GM23248 (cell line): ENCODE data around the gene TEN1. TPM values are rescaled to one million over a fixed set of nuclear protein-coding genes. Genes with fewer than 3 reads are reported as not detected.
A peak's percentile ranks its signal among the peaks of the same experiment; 100 is the strongest.

Experiments used
- DNase-seq: peaks from one replicate; pipeline ENCODE4 v3.0.0-alpha.2; 2015
- H2AFZ ChIP-seq: fragments of 200-600 bp; sonication (generic); 2 replicates; pipeline ENCODE4 v1.6.1; 2016; ENCODE audit warnings: antibody characterized with exemption
- H3F3A ChIP-seq: fragments of 200-600 bp; sonication (generic); 2 replicates; pipeline ENCODE4 v1.6.1; 2016; ENCODE audit warnings: mild to moderate bottlenecking, antibody characterized with exemption, mixed run types; ENCODE audit not compliant: insufficient read depth
- H3K27ac ChIP-seq: fragments of 200-600 bp; sonication (generic); 2 replicates; pipeline ENCODE4 v1.5.1; 2016; ENCODE audit warnings: mild to moderate bottlenecking
- H3K27me3 ChIP-seq: fragments of 200-600 bp; sonication (generic); replicated peaks from 2 replicates; pipeline ENCODE4 v1.6.1; 2016; ENCODE audit warnings: mild to moderate bottlenecking; ENCODE audit not compliant: insufficient read depth
- H3K36me3 ChIP-seq: fragments of 200-600 bp; sonication (generic); 2 replicates; pipeline ENCODE4 v1.6.1; 2016; ENCODE audit warnings: low read depth, mild to moderate bottlenecking
- H3K4me1 ChIP-seq: fragments of 200-600 bp; sonication (generic); 2 replicates; pipeline ENCODE4 v1.6.1; 2016; ENCODE audit warnings: mild to moderate bottlenecking; ENCODE audit not compliant: insufficient read depth
- H3K4me2 ChIP-seq: fragments of 200-600 bp; sonication (generic); one replicate; pipeline ENCODE4 v1.6.1; 2016; ENCODE audit warnings: mild to moderate bottlenecking; ENCODE audit not compliant: unreplicated experiment
- H3K4me3 ChIP-seq: fragments of 200-600 bp; sonication (generic); 2 replicates; pipeline ENCODE4 v1.5.1; 2016; ENCODE audit warnings: mild to moderate bottlenecking
- H3K79me2 ChIP-seq: fragments of 200-600 bp; sonication (generic); 2 replicates; pipeline ENCODE4 v1.6.1; 2016; ENCODE audit warnings: mild to moderate bottlenecking; ENCODE audit not compliant: insufficient read depth
- H3K9ac ChIP-seq: fragments of 200-600 bp; sonication (generic); 2 replicates; pipeline ENCODE4 v1.6.1; 2016; ENCODE audit warnings: mild to moderate bottlenecking
- H3K9me2 ChIP-seq: fragments of 200-600 bp; sonication (generic); 2 replicates; pipeline ENCODE4 v1.6.1; 2016; ENCODE audit warnings: mixed run types, mild to moderate bottlenecking, moderate library complexity; ENCODE audit not compliant: insufficient read depth
- H3K9me3 ChIP-seq: fragments of 200-600 bp; sonication (generic); one replicate; pipeline ENCODE4 v1.6.1; 2017; ENCODE audit warnings: low read depth
- H4K20me1 ChIP-seq: fragments of 200-600 bp; sonication (generic); 2 replicates; pipeline ENCODE4 v1.6.0; 2016; ENCODE audit not compliant: insufficient read depth
- EZH2 ChIP-seq: fragments of 200-600 bp; sonication (generic); IDR thresholded peaks from 2 replicates; pipeline ENCODE4 v1.6.1; 2018; ENCODE audit warnings: antibody characterized with exemption, mild to moderate bottlenecking; ENCODE audit not compliant: insufficient read depth, poor library complexity, severe bottlenecking
- EZH2phosphoT487 ChIP-seq: fragments of 200-600 bp; sonication (generic); IDR thresholded peaks from 2 replicates; pipeline ENCODE4 v1.6.1; 2018; ENCODE audit warnings: antibody characterized with exemption, moderate library complexity, mild to moderate bottlenecking, low read depth; ENCODE audit not compliant: insufficient read depth
- WGBS, 2 experiments: methylation state at CpG; one replicate each; pipeline ENCODE4 v1.1.6; 2015 to 2017; ENCODE audit warnings: low lambda C conversion rate in 2 of 2, low coverage in 1 of 2; ENCODE audit errors: missing lambda C conversion rate in 2 of 2; 5-methylcytosine and 5-hydroxymethylcytosine counted together
- in situ Hi-C: fragments of 300-500 bp; cut with MboI; formaldehyde crosslinking; loops from 2 replicates; pipeline ENCODE4 v1.15.0; 2020
- polyA plus RNA-seq: library from polyadenylated mRNA; unstranded; fragments of >200 nt; fragmentation: Nextera tagmentation; extraction: Ambion mirVana; gene quantifications from 2 replicates; pipeline ENCODE4 v1.2.1, GENCODE V29; 2016
- total RNA-seq: library from RNA; depleted of rRNA; stranded (reverse); fragments of >200 nt; shearing (Covaris generic); gene quantifications from 2 replicates; pipeline ENCODE4 v1.2.3, GENCODE V29; 2014

Gene TEN1
- total and polyA plus RNA-seq, 2 experiments from 2014 or later: 19.5 to 21.2 TPM

GRCh38 chr17:76000016-76000754 is 21.1 kb downstream of the TEN1 start:
- TF ChIP-seq EZH2phosphoT487 (no peak), EZH2 (no peak)
- H3K27me3 ChIP-seq: no peaks in the 10 kb centered on the region
- H3K79me2 ChIP-seq: no peaks in the 10 kb centered on the region
- H3K9me2 ChIP-seq: no peaks in the 10 kb centered on the region
- H3K9ac ChIP-seq: no peak overlapping the region
- no peak overlapping the region for H3K27ac ChIP-seq
- 72 to 75% methylated on average over 31 of the region's 31 CpGs for WGBS, 2 experiments
- H3K4me2 ChIP-seq: no peak overlapping the region
- H2AFZ ChIP-seq: no peak overlapping the region
- no peak overlapping the region for H3K4me3 ChIP-seq
- no peaks in the 10 kb centered on the region for H4K20me1 ChIP-seq
- H3F3A ChIP-seq: peaks cover 21% of the 10 kb centered on the region; the same call in 1 of the 2 replicates
- H3K4me1 ChIP-seq: peaks cover 15% of the 10 kb centered on the region
- H3K9me3 ChIP-seq: no peaks in the 10 kb centered on the region
- H3K36me3 ChIP-seq: no peaks in the 10 kb centered on the region
- in situ Hi-C loops: no loop called here
- peak; percentile 63 for DNase-seq

GRCh38 chr17:76000755-76001521 is 21.9 kb downstream of the TEN1 start, which contains the start of gene CDK3:
Gene CDK3, plus strand, starts transcription at chr17:76000855. Its CDS starts 571 bp downstream, at chr17:76001426.
- H3K9me3 ChIP-seq: no peaks in the 10 kb centered on the region
- no peak within 1 kb of the TSS for H2AFZ ChIP-seq
- TF ChIP-seq EZH2phosphoT487 (no peak), EZH2 (no peak)
- no peak within 1 kb of the TSS for H3K9ac ChIP-seq
- H3F3A ChIP-seq: peaks cover 16% of the 10 kb centered on the region; the same call in 1 of the 2 replicates
- no peak within 1 kb of the TSS for H3K4me3 ChIP-seq
- H3K4me2 ChIP-seq: no peak within 1 kb of the TSS
- 79 to 81% methylated on average over 14 to 21 of the region's 21 CpGs for WGBS, 2 experiments
- H3K27ac ChIP-seq: no peak within 1 kb of the TSS
- DNase-seq: no peak
- no peaks in the 10 kb centered on the region for H4K20me1 ChIP-seq
- H3K9me2 ChIP-seq: no peaks in the 10 kb centered on the region
- peaks cover 15% of the 10 kb centered on the region for H3K4me1 ChIP-seq
- no peaks in the 10 kb centered on the region for H3K79me2 ChIP-seq
- no peaks in the 10 kb centered on the region for H3K27me3 ChIP-seq
- in situ Hi-C loops: no loop called here
- H3K36me3 ChIP-seq: no peaks in the 10 kb centered on the region

GRCh38 chr17:76002100-76002499 is 23.1 kb downstream of the TEN1 start:
- Histone ChIP-seq H3K27ac (no peak overlapping the region), H3K36me3 (no peaks in the 10 kb centered on the region), H3K4me2 (no peak overlapping the region), H3K4me3 (no peak overlapping the region), H3K27me3 (no peaks in the 10 kb centered on the region), H4K20me1 (no peaks in the 10 kb centered on the region), H3K4me1 (peaks cover 5% of the 10 kb centered on the region; the same call in 1 of the 2 replicates), H3K9ac (no peak overlapping the region), H3F3A (0 out of 2 replicates have a peak, but pooled peaks cover 7% of the 10 kb centered on the region), H3K9me2 (no peaks in the 10 kb centered on the region), H3K9me3 (no peaks in the 10 kb centered on the region), H3K79me2 (no peaks in the 10 kb centered on the region), H2AFZ (no peak overlapping the region)
- WGBS, 2 experiments: 89 to 94% methylated on average over 12 of the region's 12 CpGs
- in situ Hi-C loops: no loop called here
- TF ChIP-seq EZH2phosphoT487 (no peak), EZH2 (no peak)
- no peak for DNase-seq

GRCh38 chr17:76003915-76004314 is 24.9 kb downstream of the TEN1 start:
- no peak overlapping the region for H2AFZ ChIP-seq
- H3K9me3 ChIP-seq: no peaks in the 10 kb centered on the region
- no peaks in the 10 kb centered on the region for H3K36me3 ChIP-seq
- WGBS, 2 experiments: 78 to 80% methylated on average over 6 of the region's 6 CpGs
- H3K4me2 ChIP-seq: no peak overlapping the region
- DNase-seq: no peak
- H3K9ac ChIP-seq: no peak overlapping the region
- no peaks in the 10 kb centered on the region for H3F3A ChIP-seq
- no peak overlapping the region for H3K4me3 ChIP-seq
- H3K79me2 ChIP-seq: no peaks in the 10 kb centered on the region
- in situ Hi-C loops: no loop called here
- H3K27ac ChIP-seq: no peak overlapping the region
- TF ChIP-seq EZH2 (no peak), EZH2phosphoT487 (no peak)
- H3K4me1 ChIP-seq: no peaks in the 10 kb centered on the region
- H4K20me1 ChIP-seq: no peaks in the 10 kb centered on the region
- no peaks in the 10 kb centered on the region for H3K9me2 ChIP-seq
- H3K27me3 ChIP-seq: no peaks in the 10 kb centered on the region
